Fibroblast of pulmonary artery (primary cell): ENCODE measurements around the gene OR6K2.
"Not testable (repeated sequence)": the region's sequence is repeated elsewhere in the genome, so short reads cannot be mapped to it uniquely, and the experiment has no call there.

ENCODE experiments used
- DNase-seq: peaks from one replicate; pipeline ENCODE4 v3.0.0-alpha.2; 2010; ENCODE audit warnings: low read depth
- H3K4me3 ChIP-seq: replicated peaks from 2 replicates; pipeline ENCODE4 v1.5.1; 2011; ENCODE audit warnings: low read depth, mild to moderate bottlenecking, control low read depth, low read length, moderate library complexity
- CTCF ChIP-seq: IDR thresholded peaks from 2 replicates; pipeline ENCODE4 v1.5.1; 2011; ENCODE audit warnings: mild to moderate bottlenecking, control low read depth, low read length, inconsistent platforms; ENCODE audit errors: missing control alignments

The OR6K2 gene

GRCh38 chr1:158706096-158706495, 5.6 kb upstream of the OR6K2 start:
- DNase-seq, result no peak
- no peak overlapping the region for H3K4me3 ChIP-seq
- TF ChIP-seq CTCF, result no peak

GRCh38 chr1:158694596-158694995, 5.9 kb downstream of the OR6K2 start:
- TF ChIP-seq CTCF, result no peak
- H3K4me3 ChIP-seq, result no peak overlapping the region
- no peak for DNase-seq

- DNase-seq, result no peak
- H3K4me3 ChIP-seq, result no peak overlapping the region
Measured at GRCh38 chr1:158692356-158692755, 8.1 kb downstream of the OR6K2 start.

GRCh38 chr1:158691907-158692306, 8.5 kb downstream of the OR6K2 start:
- DNase-seq, result no peak
- TF ChIP-seq CTCF, result no peak
- no peak overlapping the region for H3K4me3 ChIP-seq

More at GRCh38 chr1:158692356-158692755, 8.1 kb downstream of the OR6K2 start:
- TF ChIP-seq CTCF, result no peak

GRCh38 chr1:158691149-158691548, 9.3 kb downstream of the OR6K2 start:
- DNase-seq, H3K4me3 ChIP-seq: not testable (repeated sequence)

GRCh38 chr1:158689875-158690274, 10.6 kb downstream of the OR6K2 start:
- no peak for DNase-seq
- TF ChIP-seq CTCF, result no peak
- H3K4me3 ChIP-seq, result no peak overlapping the region

- no peak overlapping the region for H3K4me3 ChIP-seq
- no peak for DNase-seq
- TF ChIP-seq CTCF, result no peak
Measured at GRCh38 chr1:158689110-158689509, 11.3 kb downstream of the OR6K2 start.

- DNase-seq, H3K4me3 ChIP-seq: not testable (repeated sequence)
Measured at GRCh38 chr1:158688343-158688742, 12.1 kb downstream of the OR6K2 start.
